RPMI7951 (cell line): Measurements from ENCODE around the gene TUFM. TPM values are rescaled to one million over a fixed set of nuclear protein-coding genes. Genes with fewer than 3 reads are reported as not detected.

Source experiments
- DNase-seq: peaks from one replicate; pipeline ENCODE4 v3.0.0-alpha.2; 2012; ENCODE audit warnings: low read depth
- total RNA-seq: library from RNA; depleted of rRNA; stranded (reverse); fragments of >200 nt; shearing (Covaris generic); gene quantifications from 2 replicates; pipeline ENCODE4 v1.2.3, GENCODE V29; 2014; rRNA removed

The TUFM gene
- total RNA-seq, 1 experiment from 2014 or later: 99.1 TPM

DNA sequence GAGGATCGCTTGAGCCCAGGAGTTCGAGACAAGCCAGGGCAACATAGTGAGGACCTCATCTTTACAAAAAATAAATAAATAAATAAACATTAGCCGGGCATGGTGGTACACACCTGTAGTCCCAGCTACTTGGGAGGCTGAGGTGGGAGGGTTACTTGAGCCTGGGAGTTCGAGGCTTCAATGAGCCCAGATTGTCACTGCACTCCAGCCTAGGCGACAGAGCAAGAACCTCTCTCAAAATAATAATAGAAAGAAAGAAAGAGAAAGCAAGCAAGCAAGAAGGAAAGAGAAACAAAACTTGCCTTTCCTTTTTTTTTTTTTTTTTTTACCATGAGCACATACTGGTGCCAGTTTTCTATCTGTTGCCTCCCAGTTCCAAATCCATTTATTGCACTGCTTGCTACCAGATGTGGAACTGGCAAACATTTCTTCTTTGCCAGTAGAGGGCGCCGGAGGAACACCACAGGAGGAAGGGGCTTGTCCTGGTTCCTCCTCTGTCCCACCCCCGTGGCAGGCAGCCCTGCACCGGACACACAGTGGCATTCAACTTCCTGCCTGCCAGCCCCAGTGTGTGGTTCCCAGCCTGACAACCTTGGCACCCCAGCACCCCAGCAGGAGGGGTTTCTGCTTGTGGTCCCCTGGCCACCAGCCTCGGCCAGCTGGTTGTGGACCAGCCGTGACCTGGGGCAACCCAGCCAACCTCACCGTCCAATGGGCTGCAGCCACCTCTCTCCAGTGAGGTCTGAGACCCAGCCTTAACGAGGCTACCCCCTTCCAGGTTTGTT is 43.7 kb downstream of the TUFM start:
- DNase-seq: peak; percentile 73

Other genes with a start within 250 kb of the TUFM start
- gene SULT1A2, start 249.3 kb downstream of the TUFM start, total RNA-seq: not detected in 2 replicates
- gene SULT1A1, start 236.3 kb downstream of the TUFM start, total RNA-seq: not detected in 2 replicates
- not detected in 2 replicates for gene NPIPB8, start 208.3 kb downstream of the TUFM start, total RNA-seq
- gene EIF3C, start 134.9 kb downstream of the TUFM start, total RNA-seq: 27.7 and 80.9 TPM in 2 replicates
- gene NPIPB9, start 94.6 kb downstream of the TUFM start, total RNA-seq: not detected in 2 replicates
- gene ATXN2L, start 23.3 kb downstream of the TUFM start, total RNA-seq: 17.9 and 29.7 TPM in 2 replicates
- 8.3 and 11.2 TPM in 2 replicates for gene SH2B1, start 17.5 kb upstream of the TUFM start, total RNA-seq
- 0.20 TPM in 1 of 2 replicates, not detected in the other for gene ATP2A1, start 32.1 kb upstream of the TUFM start, total RNA-seq
- 8.1 and 19.2 TPM in 2 replicates for gene RABEP2, start 78.9 kb upstream of the TUFM start, total RNA-seq
- gene CD19, start 85.6 kb upstream of the TUFM start, total RNA-seq: not detected in 2 replicates
- 15.7 and 15.9 TPM in 2 replicates for gene NFATC2IP, start 104.6 kb upstream of the TUFM start, total RNA-seq
- gene SPNS1, start 128.4 kb upstream of the TUFM start, total RNA-seq: 23.2 and 24.9 TPM in 2 replicates
- 0.20 and 0.84 TPM in 2 replicates for gene LAT, start 138.7 kb upstream of the TUFM start, total RNA-seq